GM18868 (cell line): Measurements from ENCODE around the gene RAPGEF1.
A peak's percentile ranks its signal among the peaks of the same experiment; 100 is the strongest.
"Not testable (repeated sequence)": the region's sequence is repeated elsewhere in the genome, so short reads cannot be mapped to it uniquely, and the experiment has no call there.

Source experiments
- ATAC-seq: cut with Tn5 transposase; IDR thresholded peaks from one replicate; pipeline ENCODE4 v1.9.1; 2021; ENCODE audit warnings: mild to moderate bottlenecking, moderate library complexity; ENCODE audit not compliant: unreplicated experiment

RAPGEF1 gene, protein sequence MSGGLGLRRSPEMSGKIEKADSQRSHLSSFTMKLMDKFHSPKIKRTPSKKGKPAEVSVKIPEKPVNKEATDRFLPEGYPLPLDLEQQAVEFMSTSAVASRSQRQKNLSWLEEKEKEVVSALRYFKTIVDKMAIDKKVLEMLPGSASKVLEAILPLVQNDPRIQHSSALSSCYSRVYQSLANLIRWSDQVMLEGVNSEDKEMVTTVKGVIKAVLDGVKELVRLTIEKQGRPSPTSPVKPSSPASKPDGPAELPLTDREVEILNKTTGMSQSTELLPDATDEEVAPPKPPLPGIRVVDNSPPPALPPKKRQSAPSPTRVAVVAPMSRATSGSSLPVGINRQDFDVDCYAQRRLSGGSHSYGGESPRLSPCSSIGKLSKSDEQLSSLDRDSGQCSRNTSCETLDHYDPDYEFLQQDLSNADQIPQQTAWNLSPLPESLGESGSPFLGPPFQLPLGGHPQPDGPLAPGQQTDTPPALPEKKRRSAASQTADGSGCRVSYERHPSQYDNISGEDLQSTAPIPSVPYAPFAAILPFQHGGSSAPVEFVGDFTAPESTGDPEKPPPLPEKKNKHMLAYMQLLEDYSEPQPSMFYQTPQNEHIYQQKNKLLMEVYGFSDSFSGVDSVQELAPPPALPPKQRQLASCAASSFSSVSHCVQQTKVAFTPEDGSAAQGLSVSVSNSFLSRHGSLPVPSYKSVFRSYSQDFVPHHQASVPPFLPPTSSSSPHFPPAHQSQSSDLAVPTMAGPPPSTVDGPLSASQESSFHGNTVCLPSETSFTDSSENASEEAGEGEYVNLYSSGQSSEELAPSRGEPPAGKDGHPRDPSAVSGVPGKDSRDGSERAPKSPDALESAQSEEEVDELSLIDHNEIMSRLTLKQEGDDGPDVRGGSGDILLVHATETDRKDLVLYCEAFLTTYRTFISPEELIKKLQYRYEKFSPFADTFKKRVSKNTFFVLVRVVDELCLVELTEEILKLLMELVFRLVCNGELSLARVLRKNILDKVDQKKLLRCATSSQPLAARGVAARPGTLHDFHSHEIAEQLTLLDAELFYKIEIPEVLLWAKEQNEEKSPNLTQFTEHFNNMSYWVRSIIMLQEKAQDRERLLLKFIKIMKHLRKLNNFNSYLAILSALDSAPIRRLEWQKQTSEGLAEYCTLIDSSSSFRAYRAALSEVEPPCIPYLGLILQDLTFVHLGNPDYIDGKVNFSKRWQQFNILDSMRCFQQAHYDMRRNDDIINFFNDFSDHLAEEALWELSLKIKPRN (N-terminal part only)

DNA sequence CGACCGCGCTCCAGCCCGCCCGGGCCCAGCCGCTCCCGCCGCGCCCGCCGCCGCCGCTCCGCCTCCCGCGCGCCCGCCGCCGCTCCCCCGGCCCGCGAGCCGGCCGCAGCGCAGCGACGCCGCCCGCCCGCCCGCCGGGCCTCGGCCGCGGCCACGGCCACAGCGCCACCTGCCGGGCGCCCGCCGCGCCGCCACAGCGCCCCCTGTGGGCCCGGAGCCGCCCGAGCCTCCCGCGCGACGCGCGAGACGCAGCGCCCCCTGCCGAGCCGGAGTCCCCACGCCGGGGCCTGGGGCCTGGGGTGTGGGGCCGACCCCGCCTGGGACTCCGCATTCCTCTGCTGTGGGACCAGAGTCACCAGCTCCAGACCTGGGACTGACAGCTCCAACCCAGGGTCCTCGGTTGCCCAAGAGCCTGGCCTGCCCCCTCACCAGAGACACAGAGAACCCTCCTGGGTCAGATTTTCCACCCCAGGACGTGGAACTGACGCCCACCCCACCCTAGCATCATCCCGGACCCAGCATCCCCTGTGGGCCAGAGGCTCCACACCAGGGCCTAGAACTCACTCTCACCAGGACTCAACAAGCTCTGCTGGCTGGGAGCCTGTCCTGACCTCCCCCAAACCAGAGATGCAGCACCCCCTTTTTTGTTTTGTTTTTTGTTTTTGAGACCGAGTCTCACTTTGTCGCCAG lies at the start of gene RAPGEF1:
Gene RAPGEF1, minus strand, starts transcription at position 118 of the 690 bp plus-strand sequence. CDS start 246 bp downstream, outside the sequence.
- ATAC-seq = peak; percentile 44

DNA sequence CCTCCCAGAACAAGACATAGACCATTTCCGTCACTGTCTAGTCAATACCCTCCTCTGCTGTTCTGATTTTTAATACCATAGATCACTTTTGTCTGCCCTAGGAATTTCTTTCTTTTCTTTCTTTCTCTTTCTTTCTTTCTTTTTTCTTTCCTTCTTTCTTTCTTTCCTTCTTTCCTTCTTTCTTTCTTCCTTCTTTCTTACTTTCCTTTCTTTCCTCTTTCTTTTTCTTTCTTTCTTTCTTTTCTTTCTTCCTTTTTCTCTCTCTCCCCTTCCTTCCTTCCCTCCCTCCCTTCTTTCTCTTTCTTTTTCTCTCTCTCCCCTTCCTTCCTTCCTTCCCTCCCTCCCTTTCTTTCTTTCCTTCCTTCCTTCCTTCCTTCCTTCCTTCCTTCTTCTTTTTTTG lies 49.0 kb upstream of the RAPGEF1 start:
- no peak for ATAC-seq

DNA sequence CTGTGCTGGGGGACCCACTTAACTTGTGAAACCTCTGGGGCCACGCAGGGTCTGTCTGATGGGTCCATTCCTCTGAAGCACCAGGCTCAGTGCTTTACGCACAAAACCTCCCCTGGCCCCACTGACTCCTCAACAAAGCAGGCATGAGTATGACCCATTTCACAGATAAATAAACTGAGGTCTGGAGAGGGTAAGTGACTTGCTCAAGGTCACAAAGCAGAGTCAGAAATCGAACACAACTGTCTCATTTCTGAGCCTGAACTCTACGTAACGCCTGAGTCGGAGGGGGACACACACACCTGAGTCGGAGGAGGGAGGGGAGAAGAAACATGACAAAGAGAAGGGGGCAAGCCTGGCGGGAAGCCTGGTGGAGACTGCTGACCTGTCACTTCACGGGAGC lies 48.0 kb upstream of the RAPGEF1 start:
- no peak for ATAC-seq

DNA sequence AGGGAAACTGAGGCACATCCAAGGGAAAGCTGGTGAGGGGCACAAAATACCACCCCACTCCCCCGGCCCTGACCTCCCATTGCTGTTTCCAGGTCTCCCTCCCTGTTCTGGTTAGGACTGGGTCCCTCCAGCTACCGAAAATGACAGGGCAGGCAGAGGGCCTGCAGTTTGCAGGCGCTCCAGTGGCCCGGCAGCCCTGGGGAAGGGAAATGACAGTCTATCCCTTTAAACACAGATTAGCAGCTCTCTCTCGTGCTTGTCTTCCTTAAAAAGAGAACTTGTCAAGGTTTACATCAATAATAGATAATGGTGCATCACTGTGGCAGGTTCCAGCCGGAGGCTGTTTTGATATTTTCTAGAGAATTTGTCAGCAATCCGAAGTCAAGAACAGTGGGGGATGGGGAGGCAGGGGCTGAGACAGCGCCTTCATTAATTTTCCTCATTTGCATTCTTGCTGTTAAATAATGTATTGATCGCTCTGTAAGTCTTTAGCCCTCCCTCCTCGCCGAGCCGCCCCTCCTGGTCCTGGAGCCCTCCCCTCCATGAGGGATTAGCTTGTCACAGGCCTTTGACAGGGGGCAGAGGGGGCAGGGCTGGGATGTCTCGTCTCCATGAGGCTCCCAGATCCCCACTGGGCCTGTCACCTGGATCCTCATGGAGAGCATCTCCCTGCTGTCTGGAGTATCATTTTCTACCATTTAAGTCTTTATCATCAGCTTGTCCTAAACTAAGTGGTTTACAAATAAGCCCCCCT lies 45.0 kb upstream of the RAPGEF1 start:
- ATAC-seq = no peak

DNA sequence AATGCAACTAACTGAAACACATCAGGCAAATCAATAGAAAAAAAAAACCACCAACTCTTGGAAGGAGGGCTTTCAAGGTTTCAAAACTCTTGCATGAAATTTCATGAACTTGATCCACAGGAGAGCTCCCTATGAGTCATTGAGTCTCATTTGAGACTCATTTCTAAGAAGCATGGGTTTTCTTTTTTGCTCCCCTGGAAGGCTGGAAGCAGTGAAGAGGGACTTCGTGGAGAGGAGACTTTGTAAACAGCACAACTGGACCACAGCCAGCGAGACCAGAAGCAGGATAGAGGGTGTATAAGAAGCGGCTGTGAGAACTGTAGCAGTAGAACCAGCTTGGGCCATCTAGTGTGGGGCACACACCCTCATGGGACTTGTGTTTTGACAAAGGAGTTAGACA lies 41.2 kb upstream of the RAPGEF1 start:
- ATAC-seq = no peak

DNA sequence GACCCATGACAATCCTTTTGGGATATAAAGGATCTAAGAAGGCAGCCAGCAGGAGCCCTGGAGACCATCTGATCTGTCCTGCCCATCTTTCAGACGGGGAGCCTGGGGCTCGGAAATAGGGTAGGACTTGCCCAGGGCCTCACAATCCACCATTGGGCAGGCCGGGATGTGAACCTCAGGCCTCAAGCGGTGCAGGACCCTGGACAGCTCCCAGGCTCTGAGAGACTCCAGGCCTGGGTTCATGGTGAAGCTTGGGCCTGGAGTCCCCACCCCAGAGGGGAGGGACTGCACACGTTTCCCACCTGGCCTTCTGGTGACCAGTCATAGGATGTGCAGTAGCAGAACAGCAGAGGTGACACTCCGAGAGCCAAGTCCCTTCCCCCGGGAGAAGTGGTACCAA lies 36.6 kb upstream of the RAPGEF1 start:
- no peak for ATAC-seq

DNA sequence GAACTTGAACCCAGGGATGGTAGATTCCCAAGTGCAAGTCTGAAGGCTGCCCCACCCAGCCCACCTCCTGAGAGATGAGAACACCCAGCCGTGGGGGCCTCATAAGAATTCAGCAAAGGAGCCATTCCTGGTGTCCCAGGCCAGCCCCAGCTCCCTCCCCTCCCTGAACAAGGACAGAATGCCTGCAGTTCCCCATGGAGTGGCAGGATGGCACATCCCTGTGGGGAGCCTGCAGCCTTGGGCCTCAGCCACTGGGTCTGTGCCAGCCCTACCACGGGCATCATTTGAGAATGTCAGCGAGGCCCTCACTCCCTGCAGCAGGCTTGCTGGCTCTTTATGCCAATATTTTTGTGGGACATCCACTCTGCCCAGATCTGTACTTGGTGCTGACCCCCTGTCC lies 36.2 kb upstream of the RAPGEF1 start:
- no peak for ATAC-seq

DNA sequence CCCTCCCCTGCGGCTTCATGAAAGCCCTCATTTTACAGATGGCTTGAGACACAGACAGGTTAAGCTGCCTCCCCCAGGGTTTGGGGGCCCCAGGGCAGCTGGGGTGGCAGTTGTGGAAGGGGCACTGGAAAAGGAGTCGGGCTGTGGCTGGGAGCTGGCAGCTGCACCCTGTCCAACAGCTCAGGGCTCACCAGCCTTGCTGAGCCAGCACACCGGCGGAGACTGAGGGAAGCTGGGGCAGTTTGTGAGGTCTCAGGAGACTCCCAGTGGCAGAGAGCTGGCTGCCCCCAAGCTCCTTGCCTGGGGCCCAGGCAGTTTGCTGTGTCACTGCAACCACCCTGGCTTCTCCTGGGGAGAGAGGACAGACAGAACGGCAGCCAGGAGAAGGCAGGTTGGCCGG lies 34.8 kb upstream of the RAPGEF1 start:
- no peak for ATAC-seq

DNA sequence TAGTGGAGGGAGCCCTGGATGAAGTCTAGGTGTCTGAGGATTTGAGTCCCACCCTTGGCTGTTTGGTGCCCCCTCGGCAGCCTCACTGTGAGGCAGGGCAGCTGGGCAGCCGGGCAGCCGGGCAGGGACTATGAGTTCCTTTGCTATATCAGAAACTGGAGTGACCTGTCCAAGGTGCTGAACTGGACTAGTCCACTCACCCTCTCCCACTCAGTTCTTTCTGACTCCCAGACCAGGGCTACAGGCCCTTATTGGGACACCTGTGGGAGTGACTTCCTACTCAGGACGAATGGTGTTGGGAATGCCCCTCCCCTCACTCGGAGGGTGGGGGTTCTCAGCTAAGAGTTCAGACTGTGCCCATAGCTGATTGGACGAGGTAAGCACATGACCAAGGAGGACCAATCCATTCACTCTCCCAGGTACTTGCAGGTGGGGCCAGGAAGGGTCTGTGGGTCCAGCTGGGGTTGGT lies 34.1 kb upstream of the RAPGEF1 start:
- no peak for ATAC-seq

DNA sequence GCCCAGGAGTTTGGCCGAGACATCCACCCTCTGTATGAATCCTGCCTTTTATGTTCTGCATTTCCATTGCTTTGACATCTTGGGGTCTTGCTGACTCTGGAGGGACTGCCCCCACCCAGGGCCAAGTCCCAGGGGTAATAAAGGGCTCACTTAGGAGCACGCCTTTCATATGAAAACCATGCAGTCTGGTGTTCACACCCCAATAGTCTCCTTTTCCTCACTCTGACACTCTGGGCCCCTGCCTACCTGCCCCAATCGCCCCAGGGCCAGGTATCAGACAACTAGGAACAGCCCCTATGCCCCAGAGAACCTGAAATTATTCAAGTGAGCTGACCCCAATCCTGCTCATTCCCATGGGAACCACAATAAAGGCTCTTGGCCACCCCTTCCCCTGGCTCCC lies 33.1 kb upstream of the RAPGEF1 start:
- no peak for ATAC-seq

DNA sequence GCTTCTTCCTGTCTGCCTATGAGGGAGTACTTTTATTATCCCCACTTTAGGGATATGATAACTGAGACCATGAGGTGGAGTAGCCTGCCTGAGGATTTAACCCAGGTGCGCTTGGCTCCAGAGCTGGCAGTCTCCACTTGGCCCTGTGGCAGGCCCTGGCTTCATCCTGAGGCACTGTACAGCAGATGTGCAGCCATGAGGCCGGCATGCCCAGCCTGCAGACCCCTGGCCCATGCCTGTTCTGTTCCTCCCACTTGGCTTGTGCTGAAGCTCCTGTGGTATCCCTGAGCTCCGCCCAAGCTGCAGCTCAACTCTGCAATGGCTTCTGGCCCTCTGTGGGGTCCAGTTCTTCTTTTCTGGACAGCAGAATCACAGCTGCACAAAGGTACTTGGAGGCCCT lies 31.8 kb upstream of the RAPGEF1 start:
- ATAC-seq = no peak

DNA sequence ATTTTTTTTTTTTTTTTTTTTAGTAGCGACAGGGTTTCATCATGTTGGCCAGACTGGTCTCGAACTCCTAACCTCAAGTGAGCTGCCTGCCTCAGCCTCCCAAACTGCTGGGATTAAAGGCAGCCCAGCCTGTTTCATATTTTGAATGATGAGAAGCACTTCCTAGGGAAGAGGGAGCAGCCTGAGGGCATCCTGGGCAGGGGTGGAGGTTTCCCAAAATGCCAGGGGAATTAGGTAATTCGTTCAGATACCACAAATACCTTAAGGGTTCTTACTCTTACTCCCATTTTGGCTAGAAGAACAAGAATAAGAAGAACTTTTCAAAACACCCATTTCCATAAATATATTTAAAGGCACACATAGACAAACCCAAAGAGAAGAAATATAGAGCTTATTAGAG lies 29.5 kb upstream of the RAPGEF1 start:
- no peak for ATAC-seq

DNA sequence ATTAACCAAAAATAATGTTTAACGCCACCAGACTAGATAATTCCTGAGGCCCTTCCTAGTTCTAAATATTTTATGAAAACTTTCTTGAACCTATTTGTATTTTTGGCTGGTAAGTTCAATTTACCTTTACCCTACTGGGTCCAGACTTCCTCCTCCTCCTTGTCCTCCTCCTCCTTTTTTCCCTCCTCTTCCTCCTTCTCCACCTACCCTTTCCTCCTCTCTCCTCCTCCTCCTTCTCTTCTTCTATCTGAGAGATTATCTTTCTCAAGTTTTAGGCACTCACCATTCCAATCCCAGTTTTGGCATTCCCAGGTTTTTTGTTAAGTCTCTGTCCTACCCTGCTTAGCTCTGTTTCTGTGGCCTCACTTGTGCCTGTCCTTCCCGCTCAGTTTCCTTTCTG lies 24.7 kb upstream of the RAPGEF1 start:
- ATAC-seq = no peak

DNA sequence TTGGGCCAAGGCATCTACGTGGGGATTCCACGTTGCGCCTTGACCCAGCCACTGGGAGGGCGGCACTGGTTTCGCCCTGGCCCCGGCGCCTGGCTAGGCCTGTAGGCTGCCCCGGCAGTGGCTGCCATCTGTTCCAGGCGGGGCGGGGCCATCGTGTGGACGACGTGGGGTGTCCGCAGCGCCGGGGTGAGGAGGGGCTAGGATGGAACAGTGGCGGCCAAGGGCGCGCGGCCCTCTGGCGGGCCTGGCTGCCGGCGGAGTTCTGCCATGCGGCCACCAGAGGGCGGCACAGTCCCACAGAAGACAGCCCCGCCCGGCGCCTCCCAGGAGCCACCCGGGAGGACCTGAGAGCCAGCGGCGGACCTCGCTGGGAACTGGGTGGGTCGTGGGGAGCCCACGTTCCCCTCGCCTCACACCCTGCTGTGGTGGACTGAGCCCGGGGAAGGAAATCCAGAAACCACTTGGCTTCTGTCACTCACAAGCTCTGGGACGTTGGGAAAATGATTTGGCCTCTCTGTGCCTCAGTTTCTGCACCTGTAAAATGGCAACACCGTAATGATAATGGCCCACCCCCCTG lies 22.6 kb upstream of the RAPGEF1 start:
- ATAC-seq = no peak

DNA sequence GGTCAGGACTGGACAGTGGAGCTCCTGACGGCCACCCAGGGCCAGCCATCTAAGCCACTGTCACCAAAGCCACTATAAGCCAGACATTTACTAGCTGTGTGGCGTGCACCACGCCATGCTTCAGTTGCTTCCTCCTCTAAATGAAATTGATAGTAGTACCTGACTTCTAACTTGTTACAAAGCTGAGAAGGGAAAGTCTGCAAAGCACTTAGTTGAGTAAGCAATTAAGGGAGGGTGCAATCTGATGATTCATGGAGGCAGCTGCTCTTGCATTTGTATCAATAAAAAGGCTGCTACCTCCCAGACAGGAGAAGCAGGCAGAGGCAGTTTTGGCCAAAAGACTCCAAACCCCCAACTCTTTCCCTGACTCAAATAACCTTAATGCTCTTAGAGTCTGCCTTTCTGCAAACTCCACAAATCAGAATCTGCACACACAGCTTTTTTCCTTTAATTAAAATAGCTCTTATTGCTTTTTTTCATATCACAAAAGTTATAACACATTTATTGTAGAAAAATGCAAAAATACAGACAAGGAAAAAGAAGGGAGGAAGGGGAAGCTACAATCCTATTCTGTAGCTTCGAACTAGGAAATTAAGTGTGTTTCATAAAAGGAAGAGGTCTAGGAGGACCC lies 19.3 kb upstream of the RAPGEF1 start:
- ATAC-seq = no peak

DNA sequence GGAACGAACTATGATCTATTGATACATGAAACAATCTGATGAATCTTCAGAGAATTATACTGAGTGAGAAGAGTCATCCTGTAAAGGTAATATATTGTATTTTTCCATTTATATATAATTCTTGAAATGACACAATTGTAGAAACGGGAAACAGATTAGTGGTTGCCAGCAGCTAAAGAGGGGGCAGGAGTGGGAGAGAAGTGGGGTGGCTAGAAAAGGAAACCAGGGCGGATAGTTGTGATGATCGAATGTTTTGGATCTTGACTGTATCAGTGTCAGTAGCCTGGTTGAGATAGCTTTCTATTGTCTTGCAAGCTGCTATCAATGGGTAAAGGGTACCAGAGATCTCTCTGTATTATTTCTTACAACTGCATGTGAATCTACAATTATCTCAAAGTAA lies 17.7 kb upstream of the RAPGEF1 start:
- no peak for ATAC-seq

DNA sequence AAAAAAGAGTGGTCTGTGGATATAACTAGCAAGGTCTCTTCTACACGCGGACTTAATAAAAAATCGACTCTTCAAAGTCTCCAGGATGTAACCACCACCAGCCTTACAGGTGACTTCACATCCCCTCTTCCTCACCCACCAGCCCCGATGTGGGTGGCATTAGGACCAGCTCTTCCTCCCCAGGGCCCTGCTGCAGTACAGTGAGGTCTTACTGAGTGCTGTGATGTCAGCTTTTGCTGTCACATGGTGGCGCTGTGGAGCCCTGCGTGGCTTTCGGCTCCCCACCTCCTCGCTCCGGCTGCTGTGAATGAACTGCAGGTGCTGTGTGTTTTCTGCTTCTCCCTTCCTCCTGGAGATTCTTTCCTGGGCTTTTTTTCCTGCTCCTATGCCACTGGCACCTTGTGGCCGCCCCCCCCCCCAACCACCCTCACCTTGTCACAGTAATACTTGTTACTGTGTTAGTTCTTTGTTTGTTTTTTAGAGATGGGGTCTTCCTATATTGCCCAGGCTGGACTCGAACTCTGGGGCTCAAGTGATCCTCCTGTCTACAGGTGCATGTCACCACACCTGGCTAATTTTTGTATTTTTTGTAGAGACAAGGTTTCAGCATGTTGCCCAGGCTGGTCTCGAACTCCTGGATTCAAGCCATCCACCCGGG lies 15.8 kb upstream of the RAPGEF1 start:
- ATAC-seq = no peak

DNA sequence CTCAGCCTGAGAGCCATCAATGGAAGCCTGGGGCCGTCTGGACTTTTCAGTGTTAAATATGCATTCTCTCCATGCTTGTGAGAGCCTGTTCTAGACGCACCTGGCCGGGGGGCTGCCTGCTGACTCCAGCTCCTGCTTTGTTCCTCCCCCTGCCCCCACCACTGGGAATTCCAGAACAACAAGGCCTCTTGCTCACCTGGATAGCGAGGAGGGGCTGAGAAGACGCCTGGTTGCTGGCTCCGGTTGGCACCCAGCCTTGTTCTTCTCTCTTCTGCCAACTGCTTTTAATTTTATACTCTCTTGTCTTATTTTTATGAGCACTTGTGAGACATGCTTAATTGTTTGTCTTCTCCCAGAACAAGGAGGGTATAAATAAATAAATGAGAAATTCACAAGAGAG lies 15.0 kb upstream of the RAPGEF1 start:
- ATAC-seq = no peak

DNA sequence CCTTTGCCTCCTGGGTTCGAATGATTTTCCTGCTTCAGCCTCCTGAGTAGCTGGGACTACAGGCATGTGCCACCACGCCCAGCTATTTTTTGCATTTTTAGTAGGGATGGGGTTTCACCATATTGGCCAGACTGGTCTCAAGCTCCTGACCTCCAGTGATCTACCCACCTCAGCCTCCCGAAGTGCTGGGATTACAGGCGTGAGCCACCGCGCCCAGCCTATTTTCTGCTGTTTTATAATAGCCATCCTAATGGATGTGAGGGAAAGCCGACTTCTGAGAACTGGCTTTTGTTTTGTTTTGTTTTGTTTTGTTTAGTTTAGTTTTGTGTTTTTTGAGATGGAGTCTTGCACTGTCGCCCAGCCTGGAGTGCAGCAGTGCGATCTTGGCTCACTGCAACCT lies 13.9 kb upstream of the RAPGEF1 start:
- not testable (repeated sequence) for ATAC-seq
